HG03378 (cell line): ENCODE data around the gene R3HDM2.

ENCODE experiments used
- ATAC-seq: cut with Tn5 transposase; IDR thresholded peaks from one replicate; pipeline ENCODE4 v1.9.1; 2021; ENCODE audit warnings: mild to moderate bottlenecking, moderate library complexity; ENCODE audit not compliant: unreplicated experiment

Gene R3HDM2

DNA sequence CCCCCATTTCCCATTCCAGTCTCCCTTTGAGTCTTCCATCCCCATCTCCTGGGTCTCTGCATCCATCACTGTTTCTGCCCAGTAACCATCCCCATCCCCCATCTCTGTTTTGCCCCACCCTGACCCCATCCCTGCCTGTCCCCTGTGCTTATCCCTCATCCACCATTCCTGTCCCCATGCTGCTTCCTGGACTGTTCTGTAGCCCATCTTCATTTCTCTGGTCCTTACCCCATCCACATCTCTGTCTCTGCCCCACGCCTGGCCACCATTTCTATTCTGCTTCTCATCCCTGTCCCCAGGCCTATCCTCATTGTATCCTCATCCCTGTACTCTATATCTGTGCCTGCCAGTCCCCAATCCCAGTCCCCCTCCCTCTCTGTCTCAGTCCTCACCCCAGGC, 210.1 kb downstream of the R3HDM2 start:
- no peak for ATAC-seq

DNA sequence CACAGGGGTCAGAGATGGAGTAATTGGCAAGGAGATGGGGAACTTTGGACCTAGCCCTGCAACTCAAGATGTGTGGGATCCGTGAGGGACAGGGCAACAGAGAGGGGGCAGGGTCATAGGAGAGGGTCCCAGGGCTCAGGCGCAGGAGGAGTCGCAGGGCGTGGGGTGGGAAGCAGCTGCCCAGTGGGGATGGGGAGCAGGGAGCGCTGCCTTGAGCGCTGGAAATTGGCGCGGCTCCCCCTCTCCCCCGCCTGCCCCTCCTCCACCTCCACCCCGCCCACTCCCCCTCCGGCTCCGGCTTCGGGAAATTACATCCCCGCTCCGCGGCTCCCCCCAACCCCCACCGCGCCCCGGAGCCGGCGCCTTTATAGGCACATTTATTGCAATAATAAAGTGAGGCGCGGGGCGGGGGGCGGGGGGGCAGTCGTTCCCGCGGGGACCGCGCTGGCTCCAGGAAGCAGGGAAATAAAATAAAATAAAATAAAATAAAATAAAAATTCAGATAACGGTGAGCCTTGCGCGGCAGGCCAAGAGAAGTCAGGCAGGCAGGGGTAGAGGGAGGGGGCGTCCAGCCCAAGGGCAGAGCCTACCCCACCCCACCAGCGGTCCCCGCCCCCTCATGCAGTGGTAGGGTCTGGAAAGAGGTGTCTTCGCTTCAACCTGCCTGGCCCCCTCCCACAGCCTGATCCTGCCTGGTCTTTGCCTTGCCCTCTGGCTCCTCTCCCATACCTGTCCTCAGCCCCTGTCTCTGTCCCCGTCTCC, 210.7 kb downstream of the R3HDM2 start:
- no peak for ATAC-seq

DNA sequence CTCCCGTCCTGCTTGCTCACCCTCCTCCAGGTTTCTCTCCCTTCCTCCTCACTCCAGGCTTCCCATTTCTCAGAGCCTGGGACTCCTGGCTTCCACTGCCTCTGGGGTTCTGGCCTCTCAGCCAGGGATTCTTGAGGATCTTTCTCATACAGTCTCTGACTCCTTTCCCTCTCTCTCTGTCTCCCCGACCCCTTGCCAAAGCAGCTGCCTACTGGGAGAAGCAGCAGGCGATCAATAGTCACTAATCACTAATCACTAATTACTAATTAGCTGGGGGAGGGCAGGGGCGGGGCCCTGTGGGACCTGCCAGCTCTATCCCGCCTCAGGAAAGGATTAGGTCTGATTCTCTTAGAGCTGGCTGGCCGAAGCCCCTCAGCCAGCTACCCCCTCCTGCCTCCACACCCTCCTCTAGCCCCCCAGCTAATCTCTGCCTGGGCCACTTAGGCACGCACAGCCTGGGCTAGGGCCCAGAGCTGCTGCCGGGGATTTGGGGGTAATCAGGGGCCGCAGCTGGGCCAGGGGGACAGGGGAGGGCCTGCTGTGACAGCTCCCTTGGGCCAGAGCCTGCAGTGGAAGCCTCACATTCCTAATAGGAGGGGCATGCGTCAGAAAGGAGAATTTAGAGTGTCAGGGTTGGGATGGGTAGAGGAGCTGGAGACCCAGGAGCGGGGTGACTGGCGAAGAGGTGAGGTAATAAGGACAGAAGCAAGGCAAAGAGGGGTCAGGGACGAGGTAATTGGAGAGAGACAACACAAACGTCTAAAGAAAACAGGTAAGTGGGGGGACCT, 211.4 kb downstream of the R3HDM2 start:
- no peak for ATAC-seq

DNA sequence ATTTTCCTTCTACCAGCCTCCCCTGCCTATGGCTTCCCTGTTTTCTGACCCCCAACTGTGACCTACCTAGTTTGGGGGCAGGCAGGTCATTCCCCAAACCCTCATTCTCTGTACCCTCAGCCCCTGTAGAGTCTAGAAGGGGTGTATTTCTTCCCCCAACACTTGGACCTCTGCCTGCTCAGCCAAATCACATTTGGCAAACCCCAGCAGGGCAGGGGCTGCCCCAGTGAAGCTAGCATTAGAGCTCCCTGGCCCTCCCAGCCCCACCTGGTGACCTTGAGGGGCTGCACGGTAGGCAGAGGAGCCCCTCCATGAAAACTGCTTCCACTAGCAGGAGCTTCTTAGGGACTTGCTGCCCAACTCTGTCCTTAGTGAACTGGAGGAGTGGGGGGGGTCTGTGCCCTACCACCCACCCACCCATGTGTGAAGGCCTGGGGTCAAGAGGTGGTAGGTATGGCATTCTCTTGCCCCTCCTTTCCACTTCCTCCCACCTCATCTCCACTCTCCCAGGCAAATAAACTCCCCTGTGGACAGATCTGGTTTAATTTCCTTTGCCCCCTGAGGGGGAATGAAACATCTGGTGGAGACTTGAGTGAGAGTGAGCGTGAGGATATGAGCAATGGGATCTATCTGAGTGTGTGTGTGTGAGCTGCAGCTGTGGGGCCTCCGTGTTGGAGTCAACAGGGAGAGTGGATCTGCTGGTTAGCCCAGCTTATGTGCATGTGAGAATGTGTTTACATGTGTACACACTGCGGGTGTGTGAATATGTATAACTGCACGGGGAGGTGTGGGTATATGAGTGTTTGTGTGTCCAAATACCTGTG, 212.6 kb downstream of the R3HDM2 start:
- ATAC-seq = no peak

DNA sequence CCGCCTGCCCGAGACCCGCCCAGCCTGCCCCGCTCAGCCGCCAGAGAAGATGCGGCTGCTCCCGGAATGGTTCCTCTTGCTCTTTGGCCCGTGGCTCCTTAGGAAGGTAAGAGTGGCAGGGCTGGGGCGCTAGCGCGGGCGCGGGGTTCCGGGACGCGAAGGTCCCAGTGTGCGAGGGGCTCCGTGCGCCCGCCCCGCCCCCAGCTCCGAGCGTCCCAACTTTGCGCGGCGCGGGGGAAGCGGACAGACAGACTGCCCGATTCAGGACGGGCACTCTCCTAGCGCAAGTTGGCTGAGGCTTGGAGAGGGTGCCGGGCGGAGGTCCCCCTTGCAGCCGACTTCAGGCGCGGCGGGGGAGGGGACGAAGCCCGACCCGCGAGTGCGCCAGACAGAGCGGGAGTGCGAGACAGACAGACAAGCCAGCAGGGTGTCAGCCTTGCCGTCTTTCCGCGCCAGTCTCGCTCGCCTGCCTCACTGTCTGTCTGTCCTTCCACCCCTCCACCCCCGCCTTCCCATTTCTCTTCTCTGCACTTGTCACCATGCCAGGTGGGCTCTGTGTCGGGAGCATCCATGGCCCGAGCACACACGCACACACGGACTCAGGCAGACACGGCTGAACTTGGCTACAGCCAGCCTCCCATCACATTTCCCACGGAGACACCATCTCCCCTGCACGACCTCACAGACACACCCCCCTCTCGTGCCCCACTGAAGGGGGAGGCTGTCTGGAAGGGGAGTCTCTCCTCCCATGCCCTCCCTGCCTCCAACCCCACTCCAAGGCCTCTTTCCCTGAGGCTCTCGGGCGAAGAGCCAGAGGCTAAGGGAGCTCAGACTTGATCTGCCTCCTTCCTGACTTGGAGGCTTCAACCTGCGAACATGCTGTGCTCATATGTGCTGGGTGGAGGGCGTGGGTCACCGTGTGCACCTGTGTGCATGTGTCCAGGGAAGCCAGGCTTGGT, 213.6 kb downstream of the R3HDM2 start:
- ATAC-seq = no peak

DNA sequence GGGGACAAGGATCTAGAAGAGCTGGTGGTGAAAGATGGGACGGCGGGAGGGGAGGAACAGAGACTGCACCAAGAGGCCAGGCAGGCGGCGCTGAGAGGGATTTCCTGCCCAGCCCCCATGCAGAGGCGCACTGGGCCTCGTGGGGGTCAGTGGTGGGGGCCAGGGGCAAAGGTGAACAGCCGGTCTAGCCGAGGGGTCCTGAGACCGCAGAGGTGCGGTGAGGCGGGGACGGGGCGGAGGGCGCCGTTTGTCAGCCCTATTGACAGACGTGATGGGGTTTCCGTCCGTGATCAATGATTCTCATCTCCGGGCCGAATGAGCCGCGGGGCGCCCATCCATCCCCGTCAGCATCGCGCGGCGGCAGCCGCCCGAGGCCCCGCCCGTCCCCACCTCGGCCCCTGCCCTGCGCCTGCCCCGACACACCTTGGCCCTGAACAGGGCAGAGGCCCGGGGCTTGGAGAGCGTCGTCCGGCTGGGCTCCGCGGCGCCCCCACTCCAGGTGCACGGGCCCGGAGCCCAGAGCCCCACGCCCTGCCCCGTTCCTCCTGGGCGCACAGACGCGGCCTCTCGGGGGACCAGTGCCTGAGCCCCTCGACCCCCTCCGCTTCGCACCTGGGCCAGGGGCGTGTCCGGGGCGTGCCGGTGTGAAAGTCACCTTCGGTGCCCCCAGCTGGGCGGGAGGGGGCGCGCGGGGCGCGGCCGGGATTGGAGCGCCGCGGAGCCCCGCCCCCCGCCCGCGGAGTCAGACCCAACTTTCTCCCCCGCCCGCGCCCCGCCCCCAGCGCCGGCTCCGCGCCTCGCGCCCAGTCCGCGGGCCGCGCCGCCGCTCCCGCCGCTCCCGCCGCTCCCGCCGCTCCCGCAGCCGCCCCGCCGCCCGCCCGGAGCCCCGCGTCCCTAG, 214.6 kb downstream of the R3HDM2 start, which contains the start of gene NXPH4:
NXPH4 (plus strand) TSS at position 781 of the 898 bp plus-strand sequence. CDS start 176 bp downstream, outside the sequence.
- no peak for ATAC-seq

DNA sequence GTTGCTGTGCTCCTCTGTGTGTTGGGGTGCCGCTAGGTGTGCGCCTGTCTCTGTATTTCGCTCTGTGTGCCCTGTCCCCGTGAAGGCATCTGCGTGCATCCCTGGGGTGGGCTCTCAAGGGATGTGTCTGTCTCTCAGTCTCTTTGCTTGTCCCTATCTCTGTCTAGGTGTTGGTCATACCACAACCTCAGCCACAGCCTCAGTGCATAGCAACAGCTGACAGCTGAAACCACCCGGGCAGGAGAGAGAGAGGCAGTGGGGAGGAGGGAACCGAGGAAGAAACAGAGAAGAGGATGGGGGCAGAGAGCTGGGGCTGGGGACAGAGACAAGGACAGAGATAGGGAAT, 215.2 kb downstream of the R3HDM2 start:
- no peak for ATAC-seq

DNA sequence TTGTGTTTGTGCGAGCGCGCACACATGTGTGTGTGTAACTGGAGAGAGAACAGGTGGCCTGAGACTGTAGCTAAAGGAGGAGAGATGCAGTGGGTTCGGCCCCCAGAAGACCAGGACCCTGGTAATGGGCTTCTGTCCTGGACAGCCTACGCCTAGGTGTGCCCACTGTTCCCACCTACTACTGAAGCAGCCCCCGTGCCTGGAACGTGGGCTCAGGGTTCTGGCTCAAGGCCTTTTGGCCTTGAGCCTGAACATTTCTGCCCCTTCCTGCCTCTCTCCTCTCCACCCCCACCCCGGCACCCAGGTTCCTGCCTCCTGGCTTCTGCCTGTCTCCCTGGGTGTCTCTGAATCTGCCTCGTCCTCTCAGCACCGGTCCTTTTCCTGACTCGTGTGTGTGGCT, 215.8 kb downstream of the R3HDM2 start:
- ATAC-seq = no peak

DNA sequence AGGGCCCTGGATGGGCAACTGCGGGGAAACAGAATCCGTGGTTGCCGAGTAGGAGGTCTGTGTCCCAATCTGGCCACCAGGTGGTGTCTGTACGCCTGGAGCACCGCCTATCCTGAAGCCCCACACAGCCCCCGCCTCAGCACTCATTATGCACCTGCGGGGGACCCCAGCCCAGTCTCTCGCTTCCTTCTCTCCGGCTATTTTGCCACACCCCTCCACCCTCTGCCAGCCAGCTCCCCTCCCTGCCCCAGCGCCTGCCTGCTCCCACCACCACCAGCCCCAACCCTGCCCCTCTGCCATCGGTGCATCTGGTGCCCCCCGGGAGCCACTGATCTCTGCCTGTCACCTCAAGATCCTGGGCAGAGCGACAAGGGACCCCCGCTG, 216.5 kb downstream of the R3HDM2 start:
- no peak for ATAC-seq

DNA sequence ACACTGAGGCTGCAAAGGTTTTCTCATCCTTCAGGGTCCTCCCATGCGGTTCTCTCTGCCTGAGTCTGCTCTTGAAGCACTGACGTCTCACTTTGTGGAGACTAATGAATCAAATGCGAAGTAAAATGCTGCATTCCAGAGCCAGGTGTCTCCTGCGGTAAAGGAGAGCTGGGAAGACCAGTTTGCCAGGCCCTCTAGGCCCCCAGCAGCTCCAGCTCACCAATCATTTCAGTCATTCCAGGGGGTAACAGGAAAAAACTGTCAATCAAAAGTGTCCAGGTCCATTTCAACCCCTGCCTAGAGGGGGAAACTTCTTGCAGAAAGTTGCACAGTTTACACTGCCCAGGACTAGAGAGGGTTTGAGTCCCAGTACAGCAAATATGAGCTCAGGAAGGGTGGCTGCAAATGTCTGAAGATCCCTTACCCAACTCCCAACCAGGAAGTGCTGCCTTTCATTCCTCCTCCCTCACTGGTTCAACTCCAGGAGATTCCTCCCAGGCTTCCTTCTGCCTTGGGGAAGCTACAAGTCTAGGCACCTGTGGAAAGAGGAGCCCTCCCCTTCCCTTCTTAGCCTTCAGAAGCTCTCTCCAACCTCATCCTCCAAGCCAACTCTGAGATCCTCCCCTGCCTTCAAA, 217.0 kb downstream of the R3HDM2 start:
- no peak for ATAC-seq

DNA sequence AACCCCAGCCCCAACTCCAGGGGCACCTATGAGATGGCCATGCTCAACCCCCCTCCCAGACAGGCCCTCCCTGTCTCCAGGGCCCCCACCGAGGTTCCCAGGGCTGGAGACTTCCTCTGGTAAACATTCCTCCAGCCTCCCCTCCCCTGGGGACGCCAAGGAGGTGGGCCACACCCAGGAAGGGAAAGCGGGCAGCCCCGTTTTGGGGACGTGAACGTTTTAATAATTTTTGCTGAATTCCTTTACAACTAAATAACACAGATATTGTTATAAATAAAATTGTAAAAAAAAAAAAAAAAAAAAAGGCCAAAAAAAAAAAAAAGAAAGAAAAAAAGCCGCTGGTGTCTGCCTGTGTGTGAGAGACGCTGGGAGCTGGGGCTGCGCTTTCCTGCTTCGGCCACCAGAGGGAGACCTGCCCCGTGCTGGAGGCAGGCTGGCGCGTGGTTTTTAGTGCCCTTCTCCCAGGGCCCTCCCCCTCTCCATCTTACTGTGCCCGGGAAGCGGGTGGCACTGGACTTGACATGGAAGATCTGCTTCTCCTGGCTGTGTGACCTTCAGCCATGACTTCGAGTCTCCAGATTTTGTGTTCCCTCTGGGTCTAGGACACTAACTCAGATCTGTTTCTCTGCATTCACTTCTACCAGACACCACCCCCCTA, 217.7 kb downstream of the R3HDM2 start:
- ATAC-seq = no peak

DNA sequence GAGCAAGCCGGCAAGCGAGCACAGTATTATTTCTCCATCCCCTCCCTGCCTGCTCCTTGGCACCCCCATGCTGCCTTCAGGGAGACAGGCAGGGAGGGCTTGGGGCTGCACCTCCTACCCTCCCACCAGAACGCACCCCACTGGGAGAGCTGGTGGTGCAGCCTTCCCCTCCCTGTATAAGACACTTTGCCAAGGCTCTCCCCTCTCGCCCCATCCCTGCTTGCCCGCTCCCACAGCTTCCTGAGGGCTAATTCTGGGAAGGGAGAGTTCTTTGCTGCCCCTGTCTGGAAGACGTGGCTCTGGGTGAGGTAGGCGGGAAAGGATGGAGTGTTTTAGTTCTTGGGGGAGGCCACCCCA, 218.2 kb downstream of the R3HDM2 start:
- no peak for ATAC-seq

DNA sequence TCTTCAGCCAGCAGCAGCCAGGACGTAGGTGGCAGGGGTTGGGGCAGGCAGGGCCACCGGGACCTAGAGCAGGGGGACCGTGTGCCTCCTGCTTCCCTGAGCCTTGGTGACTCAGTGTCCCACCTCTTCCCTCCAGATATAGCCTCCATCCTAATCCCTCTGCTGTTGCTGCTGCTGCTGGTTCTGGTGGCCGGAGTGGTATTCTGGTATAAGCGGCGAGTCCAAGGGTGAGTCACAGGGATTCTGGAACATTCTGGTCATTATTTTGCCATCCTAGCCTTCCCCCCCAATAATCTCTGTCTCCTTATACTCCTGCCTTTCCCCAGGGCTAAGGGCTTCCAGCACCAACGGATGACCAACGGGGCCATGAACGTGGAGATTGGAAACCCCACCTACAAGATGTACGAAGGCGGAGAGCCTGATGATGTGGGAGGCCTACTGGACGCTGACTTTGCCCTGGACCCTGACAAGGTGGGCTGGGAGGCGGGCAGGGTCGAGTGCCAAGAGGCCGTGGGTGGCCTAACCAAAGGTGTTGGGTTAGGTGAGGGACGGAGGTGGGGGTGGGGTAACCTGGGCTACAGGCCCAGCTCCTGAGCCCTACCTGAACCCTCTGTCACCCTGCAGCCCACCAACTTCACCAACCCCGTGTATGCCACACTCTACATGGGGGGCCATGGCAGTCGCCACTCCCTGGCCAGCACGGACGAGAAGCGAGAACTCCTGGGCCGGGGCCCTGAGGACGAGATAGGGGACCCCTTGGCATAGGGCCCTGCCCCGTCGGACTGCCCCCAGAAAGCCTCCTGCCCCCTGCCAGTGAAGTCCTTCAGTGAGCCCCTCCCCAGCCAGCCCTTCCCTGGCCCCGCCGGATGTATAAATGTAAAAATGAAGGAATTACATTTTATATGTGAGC, 218.8 kb downstream of the R3HDM2 start:
- ATAC-seq = no peak

DNA sequence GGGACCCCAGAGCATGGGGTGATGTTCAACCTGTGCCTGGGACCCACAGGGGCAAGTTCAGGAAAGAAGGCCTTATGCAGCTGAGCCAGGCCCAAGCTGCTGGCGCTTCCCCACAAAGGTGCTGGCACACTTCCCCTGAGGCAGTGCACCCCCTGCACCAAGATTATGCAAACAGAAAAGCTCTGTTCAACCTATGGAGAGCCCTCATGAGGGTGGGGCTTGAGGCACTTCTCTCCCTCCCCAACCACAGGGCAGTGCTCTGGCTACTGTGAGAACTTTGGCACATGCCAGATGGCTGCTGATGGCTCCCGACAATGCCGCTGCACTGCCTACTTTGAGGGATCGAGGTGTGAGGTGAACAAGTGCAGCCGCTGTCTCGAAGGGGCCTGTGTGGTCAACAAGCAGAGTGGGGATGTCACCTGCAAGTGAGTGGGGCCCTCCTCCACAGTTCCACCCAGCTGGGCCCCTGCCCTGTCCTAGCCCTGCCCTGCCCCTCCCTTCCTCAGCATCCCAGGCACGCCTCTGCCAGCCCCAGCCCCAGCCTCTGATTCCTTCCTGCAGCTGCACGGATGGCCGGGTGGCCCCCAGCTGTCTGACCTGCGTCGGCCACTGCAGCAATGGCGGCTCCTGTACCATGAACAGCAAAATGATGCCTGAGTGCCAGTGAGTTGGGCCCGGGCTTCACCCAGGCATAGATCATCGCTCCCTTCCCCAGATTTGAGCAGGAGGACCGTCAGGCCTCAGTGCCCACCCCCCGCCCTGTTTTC, 219.7 kb downstream of the R3HDM2 start:
- no peak for ATAC-seq

DNA sequence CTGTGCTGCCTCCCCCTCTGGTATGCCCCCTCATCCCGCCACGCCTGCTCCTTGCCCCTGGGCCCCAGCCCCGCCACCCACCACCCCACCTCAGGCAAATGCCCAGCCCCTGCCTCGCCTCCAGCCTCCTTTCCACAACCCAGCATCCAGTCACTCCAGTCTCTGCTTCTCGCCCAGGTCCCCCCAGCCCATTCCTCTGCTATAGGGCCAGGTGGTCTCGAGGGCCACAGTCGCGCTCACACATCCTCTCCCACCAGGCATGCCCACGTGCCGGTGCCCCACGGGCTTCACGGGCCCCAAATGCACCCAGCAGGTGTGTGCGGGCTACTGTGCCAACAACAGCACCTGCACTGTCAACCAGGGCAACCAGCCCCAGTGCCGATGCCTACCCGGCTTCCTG, 220.4 kb downstream of the R3HDM2 start:
- no peak for ATAC-seq

DNA sequence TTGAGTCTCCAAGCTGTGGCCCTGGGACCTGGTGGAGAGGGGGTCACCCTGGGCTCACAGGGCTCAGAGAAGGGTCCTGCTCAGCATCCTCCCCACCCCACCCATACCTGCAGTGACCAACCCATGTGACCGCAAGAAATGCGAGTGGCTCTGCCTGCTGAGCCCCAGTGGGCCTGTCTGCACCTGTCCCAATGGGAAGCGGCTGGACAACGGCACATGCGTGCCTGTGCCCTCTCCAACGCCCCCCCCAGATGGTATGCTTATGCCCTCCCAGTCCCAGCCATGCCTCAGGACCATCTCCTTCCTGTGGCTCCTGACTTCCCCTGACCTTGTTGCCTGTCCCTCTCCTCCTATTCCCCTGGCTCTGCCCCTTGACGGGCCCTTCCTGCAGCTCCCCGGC, 220.9 kb downstream of the R3HDM2 start:
- no peak for ATAC-seq
